ENCODE measurements around the gene GOLGB1.

- TF ChIP-seq POLR2AphosphoS5 (IDR thresholded peaks at IDR 0.05): no peak
- no peak for TF ChIP-seq CTCF (IDR thresholded peaks at IDR 0.05 in 8 of 11, conservative IDR thresholded peaks at IDR 0.05 in 3 of 11)
These were observed 122.3 kb downstream of the GOLGB1 start for GRCh38 chr3:121627211-121627610.
